HepG2 (cell line): Measurements from ENCODE around the gene ABHD15. TPM values are rescaled to one million over a fixed set of nuclear protein-coding genes. Genes with fewer than 3 reads are reported as not detected.

Source experiments
- ARNT2 ChIP-seq: sonication (generic); formaldehyde crosslinking; IDR thresholded peaks from 2 replicates; pipeline ENCODE4 v1.8.0; 2022; ENCODE audit warnings: mild to moderate bottlenecking, low read depth, missing genetic modification reagents, moderate library complexity
- FLYWCH1 ChIP-seq: sonication (generic); formaldehyde crosslinking; IDR thresholded peaks from 2 replicates; pipeline ENCODE4 v1.8.1; 2023; ENCODE audit warnings: mild to moderate bottlenecking, missing genetic modification reagents
- HNRNPLL ChIP-seq: fragments of 200-400 bp; formaldehyde crosslinking; IDR thresholded peaks from 2 replicates; pipeline ENCODE4 v1.6.1; 2017; ENCODE audit warnings: mild to moderate bottlenecking, low read depth, low read length; ENCODE audit not compliant: poor library complexity, severe bottlenecking
- MAZ ChIP-seq, 2 experiments: sonication (generic) in 1 of 2; formaldehyde crosslinking in 1 of 2; IDR thresholded peaks; 2 replicates each; pipeline versions ENCODE4 v1.5.0 to v1.6.1; 2012 to 2020; ENCODE audit warnings: low read depth in 2 of 2, mild to moderate bottlenecking in 2 of 2, borderline replicate concordance in 1 of 2, improper control_type of control experiment in 1 of 2, low read length in 1 of 2, missing genetic modification reagents in 1 of 2, moderate library complexity in 1 of 2
- MED1 ChIP-seq: sonication (generic); formaldehyde crosslinking; IDR thresholded peaks from 2 replicates; pipeline ENCODE4 v1.4.0; 2020; ENCODE audit warnings: missing genetic modification reagents
- RARA ChIP-seq: IDR thresholded peaks from 2 replicates; pipeline ENCODE4 v1.6.1; 2016; ENCODE audit warnings: missing genetic modification reagents, missing compliant biosample characterization
- RBM39 ChIP-seq: fragments of 200-400 bp; formaldehyde crosslinking; IDR thresholded peaks from one replicate; pipeline ENCODE4 v1.6.1; 2018; ENCODE audit warnings: antibody characterized with exemption, mild to moderate bottlenecking, low read depth, low read length; ENCODE audit not compliant: poor library complexity, severe bottlenecking
- ZNF552 ChIP-seq: sonication (generic); formaldehyde crosslinking; IDR thresholded peaks from 2 replicates; pipeline ENCODE4 v1.9.0; 2022; ENCODE audit warnings: missing genetic modification reagents, mild to moderate bottlenecking, borderline replicate concordance
- polyA plus RNA-seq, 8 experiments: library from polyadenylated mRNA; depleted of rRNA in 3 of 8; stranded (reverse) in 7 of 8; unstranded in 1 of 8; fragments of >200 nt; fragmentation: Illumina TruSeq in 4 of 8; extraction: Trizol in 4 of 8; gene quantifications; 2 replicates each; pipeline versions ENCODE4 v1.2.1 to v1.2.3, GENCODE V29; 2011 to 2016; ENCODE audit warnings: low read depth in 4 of 8, missing spikeins in 1 of 8, mixed read lengths in 1 of 8; ENCODE audit not compliant: insufficient read depth in 1 of 8
- total RNA-seq, 5 experiments: library from RNA; depleted of rRNA; stranded (reverse); fragments of >200 nt; fragmentation: Illumina TruSeq; extraction: Trizol; gene quantifications; 2 replicates each; pipeline ENCODE4 v1.2.3, GENCODE V29; 2016; ENCODE audit warnings: low read depth in 1 of 5
- TF ChIP-seq, protein P1 (sequence below): sonication (generic); formaldehyde crosslinking; IDR thresholded peaks from 2 replicates; pipeline ENCODE4 v1.4.0; 2020; ENCODE audit warnings: missing genetic modification reagents
- TF ChIP-seq, protein P2 (sequence below): sonication (generic); formaldehyde crosslinking; IDR thresholded peaks from 2 replicates; pipeline ENCODE4 v1.8.1; 2022; ENCODE audit warnings: mild to moderate bottlenecking, missing genetic modification reagents
- TF ChIP-seq, protein P3 (sequence below): sonication (generic); formaldehyde crosslinking; IDR thresholded peaks from 2 replicates; pipeline ENCODE4 v1.4.0; 2020; ENCODE audit warnings: missing genetic modification reagents
- TF ChIP-seq, protein P4 (sequence below): sonication (generic); formaldehyde crosslinking; IDR thresholded peaks from 2 replicates; pipeline ENCODE4 v1.4.0; 2020; ENCODE audit warnings: missing genetic modification reagents
- TF ChIP-seq, protein P5 (sequence below): sonication (generic); formaldehyde crosslinking; IDR thresholded peaks from 2 replicates; pipeline ENCODE4 v1.4.0; 2020; ENCODE audit warnings: missing genetic modification reagents, borderline replicate concordance
- TF ChIP-seq, protein P6 (sequence below): IDR thresholded peaks from 2 replicates; pipeline ENCODE4 v1.6.1; 2016; ENCODE audit warnings: missing genetic modification reagents, missing compliant biosample characterization

The ABHD15 gene
- total and polyA plus RNA-seq, 2 of the 13 experiments (the other 11 are each of a cell fraction or from before 2014, with no cell fraction given), result 2.4 to 7.7 TPM

DNA sequence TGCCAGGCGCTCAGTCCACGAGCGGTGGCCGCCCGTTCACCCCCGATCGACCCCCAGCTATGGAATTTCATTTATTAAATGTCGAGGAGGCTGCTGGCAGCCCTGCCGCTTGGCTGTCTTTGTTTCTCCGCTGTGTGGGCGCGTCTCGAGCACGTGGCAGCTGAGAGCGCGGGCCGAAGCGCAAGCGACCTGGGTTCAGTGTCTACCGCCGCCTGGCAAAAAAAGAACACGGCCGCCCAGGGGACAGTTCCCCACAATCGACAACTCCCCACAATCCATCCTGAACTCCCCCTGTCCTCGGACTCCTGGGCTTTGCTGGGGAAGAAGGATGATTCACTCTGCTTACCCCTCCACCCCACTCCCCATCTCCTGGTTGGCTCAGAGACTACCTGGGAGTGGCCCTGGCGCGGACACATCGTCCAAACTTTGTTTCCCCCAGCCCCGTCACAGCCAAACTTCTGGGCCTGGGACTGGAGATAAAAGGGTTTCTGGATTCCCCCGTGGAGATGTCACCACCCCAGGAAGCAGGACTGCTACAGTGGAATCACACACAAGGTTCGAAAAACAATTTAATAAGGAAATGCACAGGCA, 24.4 kb upstream of the ABHD15 start (continued):
- TF ChIP-seq MED1 (CRISPR knock-in tag) (no peak; the same call in none of the 2 replicates), HNRNPLL (no peak), RARA (CRISPR knock-in tag) (peak; percentile 27; the same call in 1 of the 2 replicates), MAZ (IDR thresholded peaks at IDR 0.05; ENCODE audit: borderline replicate concordance, low read depth, low read length) (peak; percentile 20; the same call in 1 of the 2 replicates), MAZ (CRISPR knock-in tag; IDR thresholded peaks at IDR 0.05; ENCODE audit: low read depth) (0 out of 2 replicates have a peak, but pooled peaks have one; percentile 7), ARNT2 (CRISPR knock-in tag) (no peak), ZNF552 (CRISPR knock-in tag) (no peak), FLYWCH1 (CRISPR knock-in tag) (no peak), RBM39 (no peak)
- TF ChIP-seq, protein P1, sequence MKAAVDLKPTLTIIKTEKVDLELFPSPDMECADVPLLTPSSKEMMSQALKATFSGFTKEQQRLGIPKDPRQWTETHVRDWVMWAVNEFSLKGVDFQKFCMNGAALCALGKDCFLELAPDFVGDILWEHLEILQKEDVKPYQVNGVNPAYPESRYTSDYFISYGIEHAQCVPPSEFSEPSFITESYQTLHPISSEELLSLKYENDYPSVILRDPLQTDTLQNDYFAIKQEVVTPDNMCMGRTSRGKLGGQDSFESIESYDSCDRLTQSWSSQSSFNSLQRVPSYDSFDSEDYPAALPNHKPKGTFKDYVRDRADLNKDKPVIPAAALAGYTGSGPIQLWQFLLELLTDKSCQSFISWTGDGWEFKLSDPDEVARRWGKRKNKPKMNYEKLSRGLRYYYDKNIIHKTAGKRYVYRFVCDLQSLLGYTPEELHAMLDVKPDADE (CRISPR knock-in tag), result no peak
- TF ChIP-seq, protein P2, sequence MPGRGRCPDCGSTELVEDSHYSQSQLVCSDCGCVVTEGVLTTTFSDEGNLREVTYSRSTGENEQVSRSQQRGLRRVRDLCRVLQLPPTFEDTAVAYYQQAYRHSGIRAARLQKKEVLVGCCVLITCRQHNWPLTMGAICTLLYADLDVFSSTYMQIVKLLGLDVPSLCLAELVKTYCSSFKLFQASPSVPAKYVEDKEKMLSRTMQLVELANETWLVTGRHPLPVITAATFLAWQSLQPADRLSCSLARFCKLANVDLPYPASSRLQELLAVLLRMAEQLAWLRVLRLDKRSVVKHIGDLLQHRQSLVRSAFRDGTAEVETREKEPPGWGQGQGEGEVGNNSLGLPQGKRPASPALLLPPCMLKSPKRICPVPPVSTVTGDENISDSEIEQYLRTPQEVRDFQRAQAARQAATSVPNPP (CRISPR knock-in tag), result no peak
- TF ChIP-seq, protein P3, sequence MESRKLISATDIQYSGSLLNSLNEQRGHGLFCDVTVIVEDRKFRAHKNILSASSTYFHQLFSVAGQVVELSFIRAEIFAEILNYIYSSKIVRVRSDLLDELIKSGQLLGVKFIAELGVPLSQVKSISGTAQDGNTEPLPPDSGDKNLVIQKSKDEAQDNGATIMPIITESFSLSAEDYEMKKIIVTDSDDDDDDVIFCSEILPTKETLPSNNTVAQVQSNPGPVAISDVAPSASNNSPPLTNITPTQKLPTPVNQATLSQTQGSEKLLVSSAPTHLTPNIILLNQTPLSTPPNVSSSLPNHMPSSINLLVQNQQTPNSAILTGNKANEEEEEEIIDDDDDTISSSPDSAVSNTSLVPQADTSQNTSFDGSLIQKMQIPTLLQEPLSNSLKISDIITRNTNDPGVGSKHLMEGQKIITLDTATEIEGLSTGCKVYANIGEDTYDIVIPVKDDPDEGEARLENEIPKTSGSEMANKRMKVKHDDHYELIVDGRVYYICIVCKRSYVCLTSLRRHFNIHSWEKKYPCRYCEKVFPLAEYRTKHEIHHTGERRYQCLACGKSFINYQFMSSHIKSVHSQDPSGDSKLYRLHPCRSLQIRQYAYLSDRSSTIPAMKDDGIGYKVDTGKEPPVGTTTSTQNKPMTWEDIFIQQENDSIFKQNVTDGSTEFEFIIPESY (CRISPR knock-in tag), result no peak
- TF ChIP-seq, protein P4, sequence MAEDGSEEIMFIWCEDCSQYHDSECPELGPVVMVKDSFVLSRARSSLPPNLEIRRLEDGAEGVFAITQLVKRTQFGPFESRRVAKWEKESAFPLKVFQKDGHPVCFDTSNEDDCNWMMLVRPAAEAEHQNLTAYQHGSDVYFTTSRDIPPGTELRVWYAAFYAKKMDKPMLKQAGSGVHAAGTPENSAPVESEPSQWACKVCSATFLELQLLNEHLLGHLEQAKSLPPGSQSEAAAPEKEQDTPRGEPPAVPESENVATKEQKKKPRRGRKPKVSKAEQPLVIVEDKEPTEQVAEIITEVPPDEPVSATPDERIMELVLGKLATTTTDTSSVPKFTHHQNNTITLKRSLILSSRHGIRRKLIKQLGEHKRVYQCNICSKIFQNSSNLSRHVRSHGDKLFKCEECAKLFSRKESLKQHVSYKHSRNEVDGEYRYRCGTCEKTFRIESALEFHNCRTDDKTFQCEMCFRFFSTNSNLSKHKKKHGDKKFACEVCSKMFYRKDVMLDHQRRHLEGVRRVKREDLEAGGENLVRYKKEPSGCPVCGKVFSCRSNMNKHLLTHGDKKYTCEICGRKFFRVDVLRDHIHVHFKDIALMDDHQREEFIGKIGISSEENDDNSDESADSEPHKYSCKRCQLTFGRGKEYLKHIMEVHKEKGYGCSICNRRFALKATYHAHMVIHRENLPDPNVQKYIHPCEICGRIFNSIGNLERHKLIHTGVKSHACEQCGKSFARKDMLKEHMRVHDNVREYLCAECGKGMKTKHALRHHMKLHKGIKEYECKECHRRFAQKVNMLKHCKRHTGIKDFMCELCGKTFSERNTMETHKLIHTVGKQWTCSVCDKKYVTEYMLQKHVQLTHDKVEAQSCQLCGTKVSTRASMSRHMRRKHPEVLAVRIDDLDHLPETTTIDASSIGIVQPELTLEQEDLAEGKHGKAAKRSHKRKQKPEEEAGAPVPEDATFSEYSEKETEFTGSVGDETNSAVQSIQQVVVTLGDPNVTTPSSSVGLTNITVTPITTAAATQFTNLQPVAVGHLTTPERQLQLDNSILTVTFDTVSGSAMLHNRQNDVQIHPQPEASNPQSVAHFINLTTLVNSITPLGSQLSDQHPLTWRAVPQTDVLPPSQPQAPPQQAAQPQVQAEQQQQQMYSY (CRISPR knock-in tag), result no peak
- TF ChIP-seq, protein P5, sequence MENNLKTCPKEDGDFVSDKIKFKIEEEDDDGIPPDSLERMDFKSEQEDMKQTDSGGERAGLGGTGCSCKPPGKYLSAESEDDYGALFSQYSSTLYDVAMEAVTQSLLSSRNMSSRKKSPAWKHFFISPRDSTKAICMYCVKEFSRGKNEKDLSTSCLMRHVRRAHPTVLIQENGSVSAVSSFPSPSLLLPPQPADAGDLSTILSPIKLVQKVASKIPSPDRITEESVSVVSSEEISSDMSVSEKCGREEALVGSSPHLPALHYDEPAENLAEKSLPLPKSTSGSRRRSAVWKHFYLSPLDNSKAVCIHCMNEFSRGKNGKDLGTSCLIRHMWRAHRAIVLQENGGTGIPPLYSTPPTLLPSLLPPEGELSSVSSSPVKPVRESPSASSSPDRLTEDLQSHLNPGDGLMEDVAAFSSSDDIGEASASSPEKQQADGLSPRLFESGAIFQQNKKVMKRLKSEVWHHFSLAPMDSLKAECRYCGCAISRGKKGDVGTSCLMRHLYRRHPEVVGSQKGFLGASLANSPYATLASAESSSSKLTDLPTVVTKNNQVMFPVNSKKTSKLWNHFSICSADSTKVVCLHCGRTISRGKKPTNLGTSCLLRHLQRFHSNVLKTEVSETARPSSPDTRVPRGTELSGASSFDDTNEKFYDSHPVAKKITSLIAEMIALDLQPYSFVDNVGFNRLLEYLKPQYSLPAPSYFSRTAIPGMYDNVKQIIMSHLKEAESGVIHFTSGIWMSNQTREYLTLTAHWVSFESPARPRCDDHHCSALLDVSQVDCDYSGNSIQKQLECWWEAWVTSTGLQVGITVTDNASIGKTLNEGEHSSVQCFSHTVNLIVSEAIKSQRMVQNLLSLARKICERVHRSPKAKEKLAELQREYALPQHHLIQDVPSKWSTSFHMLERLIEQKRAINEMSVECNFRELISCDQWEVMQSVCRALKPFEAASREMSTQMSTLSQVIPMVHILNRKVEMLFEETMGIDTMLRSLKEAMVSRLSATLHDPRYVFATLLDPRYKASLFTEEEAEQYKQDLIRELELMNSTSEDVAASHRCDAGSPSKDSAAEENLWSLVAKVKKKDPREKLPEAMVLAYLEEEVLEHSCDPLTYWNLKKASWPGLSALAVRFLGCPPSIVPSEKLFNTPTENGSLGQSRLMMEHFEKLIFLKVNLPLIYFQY (CRISPR knock-in tag), result peak; percentile 32; the same call in 1 of the 2 replicates
- TF ChIP-seq, protein P6, sequence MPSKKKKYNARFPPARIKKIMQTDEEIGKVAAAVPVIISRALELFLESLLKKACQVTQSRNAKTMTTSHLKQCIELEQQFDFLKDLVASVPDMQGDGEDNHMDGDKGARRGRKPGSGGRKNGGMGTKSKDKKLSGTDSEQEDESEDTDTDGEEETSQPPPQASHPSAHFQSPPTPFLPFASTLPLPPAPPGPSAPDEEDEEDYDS, result no peak; the same call in 1 of the 2 replicates
